HL-60 (cell line): ENCODE results near the gene ECHS1.

Experiments used
- GABPA ChIP-seq: IDR thresholded peaks from 2 replicates; pipeline ENCODE4 v1.6.1; 2012; ENCODE audit warnings: low read depth
- POLR2AphosphoS5 ChIP-seq: IDR thresholded peaks from 2 replicates; pipeline ENCODE4 v1.6.1; 2012; ENCODE audit warnings: low read depth
- SPI1 ChIP-seq: IDR thresholded peaks from 2 replicates; pipeline ENCODE4 v1.6.1; 2012; ENCODE audit warnings: low read depth, mild to moderate bottlenecking, borderline replicate concordance
- TF ChIP-seq, protein P1 (sequence below): IDR thresholded peaks from one replicate; pipeline ENCODE4 v1.5.1; 2011; ENCODE audit warnings: low read length, control low read depth, inconsistent platforms; ENCODE audit not compliant: insufficient read depth
- TF ChIP-seq, protein P2 (sequence below): IDR thresholded peaks from 2 replicates; pipeline ENCODE4 v1.6.1; 2012; ENCODE audit warnings: low read depth; ENCODE audit not compliant: insufficient replicate concordance

DNA sequence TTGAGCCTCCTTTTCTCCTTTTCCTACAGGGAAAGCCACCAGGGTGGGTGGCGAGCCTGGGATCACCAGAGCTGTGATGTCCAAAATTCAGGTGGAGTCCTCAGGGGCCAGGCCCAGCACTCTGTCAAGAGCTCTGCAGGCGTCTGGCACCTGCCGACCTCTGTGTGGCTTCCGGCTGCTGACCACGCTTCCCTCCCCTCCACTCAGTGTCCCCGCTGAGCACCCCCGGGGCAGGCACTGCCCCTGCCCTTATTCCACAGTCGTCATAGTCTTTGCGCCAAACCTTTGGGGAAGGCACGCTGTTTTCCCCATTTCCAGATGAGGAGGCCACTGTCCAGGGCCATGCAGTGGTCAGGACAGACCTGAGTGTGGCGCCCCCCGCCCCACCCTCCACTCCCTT lies 28.3 kb upstream of the ECHS1 start:
- no peak for TF ChIP-seq GABPA
- no peak for TF ChIP-seq POLR2AphosphoS5
- TF ChIP-seq, protein P1, sequence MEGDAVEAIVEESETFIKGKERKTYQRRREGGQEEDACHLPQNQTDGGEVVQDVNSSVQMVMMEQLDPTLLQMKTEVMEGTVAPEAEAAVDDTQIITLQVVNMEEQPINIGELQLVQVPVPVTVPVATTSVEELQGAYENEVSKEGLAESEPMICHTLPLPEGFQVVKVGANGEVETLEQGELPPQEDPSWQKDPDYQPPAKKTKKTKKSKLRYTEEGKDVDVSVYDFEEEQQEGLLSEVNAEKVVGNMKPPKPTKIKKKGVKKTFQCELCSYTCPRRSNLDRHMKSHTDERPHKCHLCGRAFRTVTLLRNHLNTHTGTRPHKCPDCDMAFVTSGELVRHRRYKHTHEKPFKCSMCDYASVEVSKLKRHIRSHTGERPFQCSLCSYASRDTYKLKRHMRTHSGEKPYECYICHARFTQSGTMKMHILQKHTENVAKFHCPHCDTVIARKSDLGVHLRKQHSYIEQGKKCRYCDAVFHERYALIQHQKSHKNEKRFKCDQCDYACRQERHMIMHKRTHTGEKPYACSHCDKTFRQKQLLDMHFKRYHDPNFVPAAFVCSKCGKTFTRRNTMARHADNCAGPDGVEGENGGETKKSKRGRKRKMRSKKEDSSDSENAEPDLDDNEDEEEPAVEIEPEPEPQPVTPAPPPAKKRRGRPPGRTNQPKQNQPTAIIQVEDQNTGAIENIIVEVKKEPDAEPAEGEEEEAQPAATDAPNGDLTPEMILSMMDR, result no peak
- TF ChIP-seq, protein P2, sequence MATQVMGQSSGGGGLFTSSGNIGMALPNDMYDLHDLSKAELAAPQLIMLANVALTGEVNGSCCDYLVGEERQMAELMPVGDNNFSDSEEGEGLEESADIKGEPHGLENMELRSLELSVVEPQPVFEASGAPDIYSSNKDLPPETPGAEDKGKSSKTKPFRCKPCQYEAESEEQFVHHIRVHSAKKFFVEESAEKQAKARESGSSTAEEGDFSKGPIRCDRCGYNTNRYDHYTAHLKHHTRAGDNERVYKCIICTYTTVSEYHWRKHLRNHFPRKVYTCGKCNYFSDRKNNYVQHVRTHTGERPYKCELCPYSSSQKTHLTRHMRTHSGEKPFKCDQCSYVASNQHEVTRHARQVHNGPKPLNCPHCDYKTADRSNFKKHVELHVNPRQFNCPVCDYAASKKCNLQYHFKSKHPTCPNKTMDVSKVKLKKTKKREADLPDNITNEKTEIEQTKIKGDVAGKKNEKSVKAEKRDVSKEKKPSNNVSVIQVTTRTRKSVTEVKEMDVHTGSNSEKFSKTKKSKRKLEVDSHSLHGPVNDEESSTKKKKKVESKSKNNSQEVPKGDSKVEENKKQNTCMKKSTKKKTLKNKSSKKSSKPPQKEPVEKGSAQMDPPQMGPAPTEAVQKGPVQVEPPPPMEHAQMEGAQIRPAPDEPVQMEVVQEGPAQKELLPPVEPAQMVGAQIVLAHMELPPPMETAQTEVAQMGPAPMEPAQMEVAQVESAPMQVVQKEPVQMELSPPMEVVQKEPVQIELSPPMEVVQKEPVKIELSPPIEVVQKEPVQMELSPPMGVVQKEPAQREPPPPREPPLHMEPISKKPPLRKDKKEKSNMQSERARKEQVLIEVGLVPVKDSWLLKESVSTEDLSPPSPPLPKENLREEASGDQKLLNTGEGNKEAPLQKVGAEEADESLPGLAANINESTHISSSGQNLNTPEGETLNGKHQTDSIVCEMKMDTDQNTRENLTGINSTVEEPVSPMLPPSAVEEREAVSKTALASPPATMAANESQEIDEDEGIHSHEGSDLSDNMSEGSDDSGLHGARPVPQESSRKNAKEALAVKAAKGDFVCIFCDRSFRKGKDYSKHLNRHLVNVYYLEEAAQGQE, result no peak
- no peak for TF ChIP-seq SPI1
